ENCODE results near the gene CAPN9. TPM values are rescaled to one million over a fixed set of nuclear protein-coding genes. Genes with fewer than 3 reads are reported as not detected.

CAPN9 gene
- total RNA-seq, 1 donor from 2014 or later: 0.14 TPM

- TF ChIP-seq, protein P1, sequence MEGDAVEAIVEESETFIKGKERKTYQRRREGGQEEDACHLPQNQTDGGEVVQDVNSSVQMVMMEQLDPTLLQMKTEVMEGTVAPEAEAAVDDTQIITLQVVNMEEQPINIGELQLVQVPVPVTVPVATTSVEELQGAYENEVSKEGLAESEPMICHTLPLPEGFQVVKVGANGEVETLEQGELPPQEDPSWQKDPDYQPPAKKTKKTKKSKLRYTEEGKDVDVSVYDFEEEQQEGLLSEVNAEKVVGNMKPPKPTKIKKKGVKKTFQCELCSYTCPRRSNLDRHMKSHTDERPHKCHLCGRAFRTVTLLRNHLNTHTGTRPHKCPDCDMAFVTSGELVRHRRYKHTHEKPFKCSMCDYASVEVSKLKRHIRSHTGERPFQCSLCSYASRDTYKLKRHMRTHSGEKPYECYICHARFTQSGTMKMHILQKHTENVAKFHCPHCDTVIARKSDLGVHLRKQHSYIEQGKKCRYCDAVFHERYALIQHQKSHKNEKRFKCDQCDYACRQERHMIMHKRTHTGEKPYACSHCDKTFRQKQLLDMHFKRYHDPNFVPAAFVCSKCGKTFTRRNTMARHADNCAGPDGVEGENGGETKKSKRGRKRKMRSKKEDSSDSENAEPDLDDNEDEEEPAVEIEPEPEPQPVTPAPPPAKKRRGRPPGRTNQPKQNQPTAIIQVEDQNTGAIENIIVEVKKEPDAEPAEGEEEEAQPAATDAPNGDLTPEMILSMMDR (IDR thresholded peaks at IDR 0.05; ENCODE audit: borderline replicate concordance): no peak
- Histone ChIP-seq H3K27me3 (ENCODE audit: low read depth) (no peaks in the 10 kb centered on the region), H3K4me1 (no peaks in the 10 kb centered on the region), H3K36me3 (no peaks in the 10 kb centered on the region), H3K27ac (replicated peaks) (no peak overlapping the region), H3K4me3 (no peak overlapping the region), H3K9me3 (replicated peaks) (peaks cover 9% of the 10 kb centered on the region)
- no peak for DNase-seq
- intact Hi-C loops (cut with micrococcal nuclease): no loop called here
These were observed 7.5 kb upstream of the CAPN9 start for GRCh38 chr1:230739564-230740290.

- intact Hi-C loops (cut with micrococcal nuclease): no loop called here
- H3K27me3 ChIP-seq (ENCODE audit: low read depth): no peaks in the 10 kb centered on the region
- H3K27ac ChIP-seq (replicated peaks): no peak overlapping the region
- DNase-seq: no peak
- H3K9me3 ChIP-seq (replicated peaks): no peaks in the 10 kb centered on the region
- TF ChIP-seq, protein P1 (IDR thresholded peaks at IDR 0.05; ENCODE audit: borderline replicate concordance): no peak
- H3K4me1 ChIP-seq: peaks cover 4% of the 10 kb centered on the region
- no peaks in the 10 kb centered on the region for H3K36me3 ChIP-seq
- no peak overlapping the region for H3K4me3 ChIP-seq
These were observed 3.3 kb upstream of the CAPN9 start for GRCh38 chr1:230743899-230744298.

GRCh38 chr1:230744382-230744781 lies 2.8 kb upstream of the CAPN9 start:
- TF ChIP-seq, protein P1 (IDR thresholded peaks at IDR 0.05; ENCODE audit: borderline replicate concordance): no peak
- no peaks in the 10 kb centered on the region for H3K9me3 ChIP-seq (replicated peaks)
- no peak overlapping the region for H3K4me3 ChIP-seq
- H3K27ac ChIP-seq (replicated peaks): no peak overlapping the region
- H3K4me1 ChIP-seq: peaks cover 4% of the 10 kb centered on the region
- H3K36me3 ChIP-seq: no peaks in the 10 kb centered on the region
- no peak for DNase-seq
- intact Hi-C loops (cut with micrococcal nuclease): no loop called here
- H3K27me3 ChIP-seq (ENCODE audit: low read depth): no peaks in the 10 kb centered on the region

- peaks cover 4% of the 10 kb centered on the region for H3K4me1 ChIP-seq
These were observed 2.1 kb upstream of the CAPN9 start for GRCh38 chr1:230745071-230745470.

GRCh38 chr1:230746617-230747016 lies 571 bp upstream of the CAPN9 start:
- H3K36me3 ChIP-seq: no peaks in the 10 kb centered on the region
- no peak overlapping the region for H3K4me3 ChIP-seq
- no peaks in the 10 kb centered on the region for H3K27me3 ChIP-seq (ENCODE audit: low read depth)
- intact Hi-C loops (cut with micrococcal nuclease): no loop called here
- no peak for DNase-seq
- no peaks in the 10 kb centered on the region for H3K9me3 ChIP-seq (replicated peaks)
- peaks cover 4% of the 10 kb centered on the region for H3K4me1 ChIP-seq
- H3K27ac ChIP-seq (replicated peaks): no peak overlapping the region
- TF ChIP-seq, protein P1 (IDR thresholded peaks at IDR 0.05; ENCODE audit: borderline replicate concordance): no peak

More at GRCh38 chr1:230745071-230745470, 2.1 kb upstream of the CAPN9 start:
- Histone ChIP-seq H3K27ac (replicated peaks) (no peak overlapping the region), H3K9me3 (replicated peaks) (no peaks in the 10 kb centered on the region), H3K36me3 (no peaks in the 10 kb centered on the region), H3K4me3 (no peak overlapping the region), H3K27me3 (ENCODE audit: low read depth) (no peaks in the 10 kb centered on the region)
- intact Hi-C loops (cut with micrococcal nuclease): no loop called here
- no peak for DNase-seq
- TF ChIP-seq, protein P1 (IDR thresholded peaks at IDR 0.05; ENCODE audit: borderline replicate concordance): no peak
